Common myeloid progenitor, CD34-positive (primary cell): ENCODE results near the gene YEATS2.

Source experiments
- CTCF ChIA-PET: fragments of 350-600 bp; sonication (Branson Sonifier 250); formaldehyde crosslinking; loops from one replicate; lab custom pipeline; 2021; ENCODE audit warnings: antibody characterized with exemption; lab: Charles Lee
- POLR2A ChIA-PET: fragments of 350-600 bp; sonication (Branson Sonifier 250); formaldehyde crosslinking; loops from one replicate; lab custom pipeline; 2021; ENCODE audit warnings: antibody characterized with exemption; lab: Charles Lee
- DNase-seq, 3 donors: peaks; one replicate each; pipeline versions ENCODE4 v3.0.0 to v3.0.0-alpha.2; 2013
- H3K27ac ChIP-seq, 2 experiments: 1 replicate in 1 of 2; 2 replicates in 1 of 2; pipeline ENCODE4 v1.7.0; 2013; ENCODE audit warnings: inconsistent platforms in 2 of 2, low read length in 2 of 2, mild to moderate bottlenecking in 2 of 2, low read depth in 1 of 2, moderate library complexity in 1 of 2; ENCODE audit not compliant: severe bottlenecking in 2 of 2, insufficient read depth in 1 of 2, poor library complexity in 1 of 2
- H3K27me3 ChIP-seq, 5 experiments: replicated peaks in 2 of 5; 1 replicate in 3 of 5; 2 replicates in 2 of 5; pipeline versions ENCODE4 v1.6.1 to v1.7.0; 2013; ENCODE audit warnings: low read length in 4 of 5, mild to moderate bottlenecking in 2 of 5, moderate library complexity in 2 of 5, inconsistent platforms in 1 of 5; ENCODE audit not compliant: insufficient read depth in 5 of 5, control insufficient read depth in 4 of 5
- H3K36me3 ChIP-seq, 4 experiments: 1 replicate in 2 of 4; 2 replicates in 2 of 4; pipeline versions ENCODE4 v1.6.1 to v1.7.0; 2013; ENCODE audit warnings: low read length in 3 of 4, control low read depth in 1 of 4, mild to moderate bottlenecking in 1 of 4; ENCODE audit not compliant: control insufficient read depth in 4 of 4, insufficient read depth in 4 of 4
- H3K4me1 ChIP-seq, 4 experiments: 1 replicate in 3 of 4; 2 replicates in 1 of 4; pipeline versions ENCODE4 v1.6.1 to v1.7.1; 2013; ENCODE audit warnings: low read length in 3 of 4, mild to moderate bottlenecking in 3 of 4, control low read depth in 1 of 4, inconsistent platforms in 1 of 4, moderate library complexity in 1 of 4; ENCODE audit not compliant: control insufficient read depth in 4 of 4, insufficient read depth in 4 of 4; ENCODE audit errors: control extremely low read depth in 1 of 4
- H3K4me3 ChIP-seq, 7 experiments: 1 replicate in 4 of 7; 2 replicates in 3 of 7; pipeline versions ENCODE4 v1.5.1 to v1.7.0; 2013; ENCODE audit warnings: mild to moderate bottlenecking in 7 of 7, low read length in 6 of 7, moderate library complexity in 6 of 7, inconsistent platforms in 2 of 7, low read depth in 2 of 7, control low read depth in 1 of 7; ENCODE audit not compliant: insufficient read depth in 4 of 7, control insufficient read depth in 1 of 7; ENCODE audit errors: extremely low read depth in 1 of 7
- H3K9me3 ChIP-seq, 5 experiments: 1 replicate in 4 of 5; 2 replicates in 1 of 5; pipeline versions ENCODE4 v1.6.1 to v1.7.1; 2013; ENCODE audit warnings: low read length in 4 of 5, mild to moderate bottlenecking in 2 of 5, inconsistent platforms in 1 of 5, low read depth in 1 of 5, moderate library complexity in 1 of 5; ENCODE audit not compliant: control insufficient read depth in 4 of 5, insufficient read depth in 2 of 5; ENCODE audit errors: control extremely low read depth in 1 of 5
- WGBS: methylation state at CpG from one replicate; pipeline ENCODE4 v1.1.5; 2013; ENCODE audit not compliant: insufficient coverage; 5-methylcytosine and 5-hydroxymethylcytosine counted together

YEATS2 gene

DNA sequence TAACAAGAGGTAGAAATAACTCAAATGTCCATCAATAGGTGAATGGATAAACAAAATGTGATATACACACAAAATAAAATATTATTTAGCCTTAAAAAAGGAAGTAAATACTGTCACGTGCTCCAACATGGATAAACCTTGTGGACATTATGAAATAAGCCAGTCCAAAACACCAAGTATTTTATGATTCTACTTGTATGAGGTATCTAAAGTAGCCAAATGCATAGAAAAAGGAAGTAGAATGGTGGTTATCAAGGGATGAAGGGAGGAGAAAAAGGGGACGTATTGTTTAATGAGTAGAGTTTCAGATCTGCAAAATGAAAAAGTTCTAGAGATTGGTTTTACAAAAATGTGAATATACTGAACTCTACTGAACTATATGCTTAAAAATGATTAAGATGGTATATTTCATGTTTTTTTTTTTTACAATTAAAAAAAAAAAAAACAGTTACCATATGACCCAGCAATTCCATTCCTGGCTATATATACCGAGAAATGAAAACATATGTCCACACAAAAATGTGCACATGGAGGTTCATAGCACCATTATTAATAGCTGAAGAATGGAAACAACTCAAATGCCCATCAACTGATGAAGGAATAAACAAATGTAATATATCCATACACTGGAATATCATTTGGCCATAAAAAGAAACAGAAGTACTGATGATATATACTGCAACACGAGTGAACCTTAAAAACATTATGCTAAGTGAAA is 156.9 kb downstream of the YEATS2 start:
- ChIA-PET POLR2A (no interaction called here), CTCF (no interaction called here)
- H3K27ac ChIP-seq, result no peak overlapping the region
- peaks cover 18 to 57% (median 38%) of the 10 kb centered on the region in 4 experiments for H3K36me3 ChIP-seq
- 100% methylated on average over 2 of the region's 4 CpGs for WGBS
- no peaks in the 10 kb centered on the region for H3K4me1 ChIP-seq
- DNase-seq, result no peak
- no peaks in the 10 kb centered on the region for H3K27me3 ChIP-seq
- H3K9me3 ChIP-seq, result no peaks in the 10 kb centered on the region
- H3K4me3 ChIP-seq, result no peak overlapping the region

DNA sequence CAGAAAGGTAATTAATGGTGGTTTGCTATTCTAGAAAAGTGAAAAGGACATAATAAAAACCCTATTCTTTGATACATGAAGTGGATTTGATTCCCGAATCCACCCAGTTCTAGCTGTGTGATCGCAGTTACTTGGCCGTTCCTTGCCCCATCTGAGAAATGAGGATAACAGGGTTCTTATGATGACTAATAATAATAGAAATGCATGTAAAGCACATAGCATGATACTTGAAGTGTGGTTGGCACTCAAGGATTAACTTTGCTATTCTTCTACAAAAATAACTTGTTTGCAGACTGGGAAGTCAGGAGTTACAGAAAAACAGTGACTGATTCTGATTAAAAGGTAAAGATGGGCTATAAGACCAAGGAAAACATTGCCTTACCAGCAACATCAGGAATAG is 160.3 kb downstream of the YEATS2 start:
- Histone ChIP-seq H3K27me3 (no peaks in the 10 kb centered on the region), H3K4me1 (no peaks in the 10 kb centered on the region), H3K27ac (no peak overlapping the region), H3K9me3 (no peaks in the 10 kb centered on the region), H3K36me3 (peaks cover 17 to 74% (median 49%) of the 10 kb centered on the region in 4 experiments), H3K4me3 (no peak overlapping the region)
- WGBS, result 100% methylated on average over 2 of the region's 3 CpGs
- no peak for DNase-seq
- ChIA-PET POLR2A (interaction anchor here (0.6 kb wide), 1 partner anchor 438 kb away, joined by 3 read pairs; no protein-coding TSS in a partner anchor), CTCF (interaction anchor here (1.2 kb wide), 1 partner anchor 32 kb away, joined by 3 read pairs; the partner anchor contains the start of gene MAP6D1)
